BLaER1 treated with 17β-estradiol and CSF1 and Interleukin-3, amounts not matched to agents 10 nM and 100 nM (cell line): ENCODE data around the gene MAPK8IP2.
A peak's percentile ranks its signal among the peaks of the same experiment; 100 is the strongest.

Experiments
- H3K27ac ChIP-seq, 11 experiments: shearing (Covaris generic); formaldehyde crosslinking; 2 replicates each; pipeline ENCODE4 v1.8.1; 2022
- H3K27me3 ChIP-seq, 11 experiments: shearing (Covaris generic); formaldehyde crosslinking; 2 replicates each; pipeline ENCODE4 v1.8.1; 2022
- H3K36me3 ChIP-seq, 11 experiments: shearing (Covaris generic); formaldehyde crosslinking; 2 replicates each; pipeline ENCODE4 v1.8.1; 2022
- H3K4me1 ChIP-seq, 10 experiments: shearing (Covaris generic); formaldehyde crosslinking; 2 replicates each; pipeline ENCODE4 v1.8.1; 2022
- H3K4me2 ChIP-seq, 11 experiments: shearing (Covaris generic); formaldehyde crosslinking; 2 replicates each; pipeline ENCODE4 v1.8.1; 2022
- H3K4me3 ChIP-seq, 10 experiments: shearing (Covaris generic); formaldehyde crosslinking; 2 replicates each; pipeline ENCODE4 v1.8.1; 2022
- H3K9ac ChIP-seq, 11 experiments: shearing (Covaris generic); formaldehyde crosslinking; 2 replicates each; pipeline ENCODE4 v1.8.1; 2022
- H3K9me3 ChIP-seq, 11 experiments: shearing (Covaris generic); formaldehyde crosslinking; replicated peaks in 1 of 11; 2 replicates each; pipeline ENCODE4 v1.8.1; 2022
- H4K20me1 ChIP-seq, 11 experiments: shearing (Covaris generic); formaldehyde crosslinking; 2 replicates each; pipeline ENCODE4 v1.8.1; 2022
- Cebpa-rat ChIP-seq, 11 experiments: shearing (Covaris generic); IDR thresholded peaks; 2 replicates each; pipeline ENCODE4 v1.8.1; 2022

MAPK8IP2 gene

GRCh38 chr22:50600538-50600937, at the start of gene MAPK8IP2:
Gene MAPK8IP2, plus strand, starts transcription at chr22:50600793. Its CDS starts 26 bp downstream, at chr22:50600819.
- Histone ChIP-seq H3K9me3 (peaks cover 0 to 7% (median 0%) of the 10 kb centered on the region in 11 experiments; a peak in 6 of 22 replicates), H3K4me1 (peaks cover 0 to 4% (median under 1%) of the 10 kb centered on the region in 10 experiments; a peak in 5 of 20 replicates), H3K9ac (no peak within 1 kb of the TSS), H3K27ac (no peak within 1 kb of the TSS), H3K4me3 (peak within 1 kb of the TSS in 5 of 10 experiments; percentile 25 to 56 (median 40); a peak in 4 of 20 replicates), H3K36me3 (no peaks in the 10 kb centered on the region), H3K4me2 (peak within 1 kb of the TSS in 10 of 11 experiments; percentile 32 to 77 (median 46); a peak in 16 of 22 replicates), H4K20me1 (peaks cover 0 to 45% (median 7%) of the 10 kb centered on the region in 11 experiments; a peak in 11 of 22 replicates), H3K27me3 (peaks cover 64 to 87% (median 81%) of the 10 kb centered on the region in 11 experiments)
- no peak for TF ChIP-seq Cebpa-rat (IDR thresholded peaks at IDR 0.05)

- no peak for TF ChIP-seq Cebpa-rat (IDR thresholded peaks at IDR 0.05)
- Histone ChIP-seq H3K4me2 (no peak overlapping the region; a peak in 1 of 22 replicates), H3K27me3 (peaks cover 0 to 36% (median 8%) of the 10 kb centered on the region in 11 experiments; a peak in 14 of 22 replicates), H3K9ac (no peak overlapping the region), H3K4me3 (no peak overlapping the region), H4K20me1 (no peaks in the 10 kb centered on the region; a peak in 1 of 22 replicates), H3K27ac (no peak overlapping the region), H3K9me3 (no peaks in the 10 kb centered on the region), H3K4me1 (peaks cover 28 to 47% (median 39%) of the 10 kb centered on the region in 10 experiments), H3K36me3 (no peaks in the 10 kb centered on the region)
Measured at GRCh38 chr22:50551160-50551752, 49.3 kb upstream of the MAPK8IP2 start.

GRCh38 chr22:50553310-50553709, 47.3 kb upstream of the MAPK8IP2 start:
- no peak overlapping the region for H3K27ac ChIP-seq
- peaks cover 0 to 19% (median 8%) of the 10 kb centered on the region in 11 experiments; a peak in 13 of 22 replicates for H3K27me3 ChIP-seq
- H3K4me1 ChIP-seq: peaks cover 20 to 30% (median 22%) of the 10 kb centered on the region in 10 experiments
- no peak for TF ChIP-seq Cebpa-rat (IDR thresholded peaks at IDR 0.05)
- H3K4me2 ChIP-seq: no peak overlapping the region
- H3K36me3 ChIP-seq: no peaks in the 10 kb centered on the region
- no peaks in the 10 kb centered on the region for H3K9me3 ChIP-seq
- H3K4me3 ChIP-seq: no peak overlapping the region
- no peak overlapping the region for H3K9ac ChIP-seq
- no peaks in the 10 kb centered on the region; a peak in 1 of 22 replicates for H4K20me1 ChIP-seq

DNA sequence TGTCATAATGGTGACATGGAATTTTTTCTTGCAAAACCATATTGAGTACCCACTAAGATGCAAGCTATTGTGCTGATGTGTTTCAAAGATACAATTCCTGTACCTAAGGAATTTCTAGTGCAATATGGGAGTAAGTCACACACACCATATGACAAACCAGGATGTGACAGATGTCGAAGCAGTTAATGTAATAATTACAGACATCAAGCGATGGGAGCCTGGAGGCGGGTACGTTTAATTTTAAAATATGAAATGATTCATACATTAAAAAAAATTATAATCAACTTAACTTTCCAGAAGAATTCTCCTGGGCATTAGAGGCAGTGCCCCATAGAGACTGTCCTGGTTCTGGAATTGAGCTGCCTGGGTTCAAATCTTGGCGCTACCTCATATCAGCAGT, 43.9 kb upstream of the MAPK8IP2 start:
- no peak overlapping the region for H3K4me2 ChIP-seq
- H3K9ac ChIP-seq: no peak overlapping the region
- no peaks in the 10 kb centered on the region; a peak in 1 of 22 replicates for H4K20me1 ChIP-seq
- no peaks in the 10 kb centered on the region for H3K36me3 ChIP-seq
- no peaks in the 10 kb centered on the region for H3K27me3 ChIP-seq
- no peak for TF ChIP-seq Cebpa-rat (IDR thresholded peaks at IDR 0.05)
- H3K4me3 ChIP-seq: no peak overlapping the region
- H3K4me1 ChIP-seq: no peaks in the 10 kb centered on the region
- no peak overlapping the region for H3K27ac ChIP-seq
- H3K9me3 ChIP-seq: no peaks in the 10 kb centered on the region

DNA sequence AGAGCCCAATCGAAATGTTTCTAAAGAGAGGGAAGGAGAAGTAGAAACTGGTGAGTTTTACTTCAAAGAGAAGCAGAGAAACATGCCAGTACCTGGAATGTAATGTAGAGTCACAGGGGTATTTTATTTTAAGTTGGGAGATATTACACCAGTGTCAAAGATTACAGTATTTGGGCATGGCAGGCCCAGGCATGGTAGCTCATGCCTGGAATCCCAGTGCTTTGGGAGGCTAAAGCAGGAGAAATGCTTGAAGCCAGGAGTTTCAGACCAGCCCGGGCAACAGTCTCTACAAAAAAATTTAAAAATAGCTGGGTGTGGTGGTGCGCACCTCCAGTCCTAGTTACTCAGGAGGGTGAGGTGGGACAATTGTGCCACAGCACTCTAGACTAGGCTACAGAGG, 40.6 kb upstream of the MAPK8IP2 start:
- Histone ChIP-seq H3K36me3 (no peaks in the 10 kb centered on the region), H3K4me1 (peaks cover 7 to 11% (median 9%) of the 10 kb centered on the region in 10 experiments; a peak in 18 of 20 replicates), H3K27ac (no peak overlapping the region), H3K4me2 (no peak overlapping the region), H3K27me3 (peaks cover 7 to 22% (median 19%) of the 10 kb centered on the region in 11 experiments; a peak in 18 of 22 replicates), H3K9me3 (no peaks in the 10 kb centered on the region), H3K4me3 (no peak overlapping the region), H3K9ac (no peak overlapping the region), H4K20me1 (no peaks in the 10 kb centered on the region; a peak in 1 of 22 replicates)
- TF ChIP-seq Cebpa-rat (IDR thresholded peaks at IDR 0.05): no peak

- Histone ChIP-seq H3K9me3 (no peaks in the 10 kb centered on the region), H3K27me3 (peaks cover 7 to 23% (median 19%) of the 10 kb centered on the region in 11 experiments; a peak in 18 of 22 replicates), H3K27ac (no peak overlapping the region), H3K36me3 (no peaks in the 10 kb centered on the region), H3K4me3 (no peak overlapping the region), H3K4me1 (peaks cover 7 to 11% (median 9%) of the 10 kb centered on the region in 10 experiments; a peak in 18 of 20 replicates), H3K4me2 (no peak overlapping the region), H4K20me1 (no peaks in the 10 kb centered on the region; a peak in 1 of 22 replicates), H3K9ac (no peak overlapping the region)
- no peak for TF ChIP-seq Cebpa-rat (IDR thresholded peaks at IDR 0.05)
Measured at GRCh38 chr22:50561401-50562358, 38.9 kb upstream of the MAPK8IP2 start.

DNA sequence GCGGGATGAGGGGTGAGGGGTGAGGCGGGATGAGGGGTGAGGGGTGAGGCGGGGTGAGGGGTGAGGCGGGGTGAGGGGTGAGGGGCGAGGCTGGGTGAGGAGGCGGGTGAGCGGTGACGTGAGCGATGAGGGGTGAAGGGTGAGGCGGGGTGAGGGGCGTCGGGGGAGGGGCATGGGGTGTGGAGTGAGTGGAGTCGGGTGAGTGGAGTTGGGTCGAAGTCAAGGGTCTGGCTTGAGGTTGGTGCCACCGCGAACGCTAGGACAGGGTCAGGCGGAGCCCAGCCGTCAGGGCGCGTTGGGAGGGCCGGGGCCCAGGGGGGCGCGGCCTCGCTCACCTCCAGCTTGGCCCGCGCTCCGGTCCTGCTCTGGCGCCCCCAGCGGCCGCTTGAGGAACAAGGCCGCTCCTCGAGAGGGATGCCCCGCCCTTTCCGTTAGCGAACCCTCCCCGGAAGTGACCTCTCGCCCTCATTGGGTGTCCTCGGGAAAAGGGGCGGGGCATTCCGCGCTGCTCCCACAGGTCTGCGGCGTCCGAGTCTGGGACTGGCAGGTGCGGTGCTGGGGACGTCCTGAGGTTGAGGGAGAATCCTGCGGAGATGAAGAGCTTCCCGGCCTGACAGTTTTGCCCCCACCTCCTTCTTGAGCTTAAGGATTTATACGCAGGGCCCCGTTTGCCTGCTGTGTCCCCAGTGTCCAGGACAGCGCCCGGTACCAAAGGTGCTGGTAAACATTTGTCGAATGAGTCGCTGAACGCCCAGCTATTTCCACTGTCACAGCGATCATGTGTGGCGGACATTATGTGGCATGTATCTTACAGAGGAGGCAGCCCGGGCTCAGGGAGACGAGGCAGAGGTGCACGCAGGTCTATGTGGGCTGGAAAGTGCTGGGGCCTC, 37.8 kb upstream of the MAPK8IP2 start, which contains the start of gene SYCE3:
SYCE3 (minus strand) TSS at position 397 of the 890 bp plus-strand sequence. CDS start 6,514 bp downstream, outside the sequence.
- H3K27ac ChIP-seq: peak within 1 kb of the TSS in 3 of 11 experiments; percentile 0 to 20 (median 13); a peak in 2 of 22 replicates
- H3K4me3 ChIP-seq: peak within 1 kb of the TSS; percentile 49 to 71 (median 58)
- peaks cover 7 to 23% (median 19%) of the 10 kb centered on the region in 11 experiments; a peak in 18 of 22 replicates for H3K27me3 ChIP-seq
- TF ChIP-seq Cebpa-rat (IDR thresholded peaks at IDR 0.05): no peak
- H4K20me1 ChIP-seq: no peaks in the 10 kb centered on the region; a peak in 1 of 22 replicates
- peak within 1 kb of the TSS; percentile 83 to 99 (median 94) for H3K4me2 ChIP-seq
- no peaks in the 10 kb centered on the region for H3K9me3 ChIP-seq
- peaks cover 3 to 10% (median 6%) of the 10 kb centered on the region in 11 experiments; a peak in 21 of 22 replicates for H3K36me3 ChIP-seq
- H3K9ac ChIP-seq: peak within 1 kb of the TSS in 9 of 11 experiments; percentile 31 to 72 (median 51); a peak in 14 of 22 replicates
- peaks cover 7 to 11% (median 9%) of the 10 kb centered on the region in 10 experiments; a peak in 18 of 20 replicates for H3K4me1 ChIP-seq
